NCI-H526 (cell line): ENCODE results near the gene HS6ST1.
"Not testable (repeated sequence)": the region's sequence is repeated elsewhere in the genome, so short reads cannot be mapped to it uniquely, and the experiment has no call there.

Experiments used
- DNase-seq, 2 experiments: peaks; one replicate each; lab custom pipeline; 2025; lab: John Stamatoyannopoulos, UW

The HS6ST1 gene

GRCh38 chr2:128321784-128322714 lies 3.4 kb upstream of the HS6ST1 start:
- DNase-seq, result peak; percentile 39 to 86

GRCh38 chr2:128320906-128321771 lies 2.5 kb upstream of the HS6ST1 start:
- no peak for DNase-seq

DNA sequence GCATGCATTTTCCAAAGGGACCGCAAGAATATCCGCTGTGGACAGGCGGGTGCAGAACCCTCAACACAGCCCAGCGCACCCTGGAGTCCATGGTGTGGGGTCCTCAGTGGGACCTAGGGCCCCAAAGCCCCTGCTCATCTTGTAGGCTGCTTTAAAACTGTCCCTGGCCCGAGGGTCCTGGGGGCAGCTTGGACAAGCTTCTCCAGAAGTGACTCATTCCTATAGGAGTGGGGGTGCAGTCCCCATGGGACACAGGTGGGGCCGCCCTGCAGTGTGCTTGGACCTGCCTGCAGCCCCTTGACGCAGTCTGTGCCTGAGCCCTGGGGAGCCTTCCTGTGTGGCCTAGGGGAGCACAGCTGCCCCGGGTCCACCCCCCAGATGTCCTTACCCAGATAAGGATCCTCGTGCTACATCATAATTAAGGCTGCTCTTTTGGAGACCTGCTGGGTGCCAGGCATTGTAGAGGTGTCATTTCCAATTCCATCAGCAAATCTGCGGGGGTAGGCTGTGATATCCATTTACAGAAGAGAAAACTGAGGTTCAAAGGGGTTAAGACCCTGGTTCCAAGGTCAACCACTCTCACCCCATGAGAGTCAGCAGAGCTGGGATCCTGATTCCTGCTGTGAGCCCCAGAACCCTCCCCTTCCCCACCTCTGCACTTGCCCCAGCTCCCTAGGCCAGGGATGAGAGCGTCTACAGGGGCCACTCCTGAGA lies 1.7 kb upstream of the HS6ST1 start:
- DNase-seq, result no peak

GRCh38 chr2:128319631-128320191 lies 1.0 kb upstream of the HS6ST1 start:
- no peak for DNase-seq

- DNase-seq, result peak in 1 of 2 experiments; percentile 40
Measured at GRCh38 chr2:128318245-128318644, 423 bp downstream of the HS6ST1 start.

DNA sequence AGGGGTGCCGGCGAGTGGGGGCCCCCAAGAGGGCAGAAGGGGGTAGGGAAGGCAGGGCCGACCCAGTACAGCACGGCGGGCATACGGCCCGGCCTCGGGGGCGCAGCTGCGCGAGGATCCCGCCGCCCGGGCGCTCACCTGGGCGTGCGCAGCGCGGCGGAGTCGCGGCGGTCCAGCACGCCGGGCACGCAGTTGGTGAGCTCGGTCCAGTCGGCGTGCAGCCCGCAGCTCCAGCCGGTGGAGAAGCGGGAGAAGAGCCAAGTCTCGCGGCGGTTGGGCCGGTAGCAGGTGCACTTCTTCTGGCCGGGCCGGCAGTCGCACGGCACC lies 806 bp downstream of the HS6ST1 start:
- not testable (repeated sequence) for DNase-seq

DNA sequence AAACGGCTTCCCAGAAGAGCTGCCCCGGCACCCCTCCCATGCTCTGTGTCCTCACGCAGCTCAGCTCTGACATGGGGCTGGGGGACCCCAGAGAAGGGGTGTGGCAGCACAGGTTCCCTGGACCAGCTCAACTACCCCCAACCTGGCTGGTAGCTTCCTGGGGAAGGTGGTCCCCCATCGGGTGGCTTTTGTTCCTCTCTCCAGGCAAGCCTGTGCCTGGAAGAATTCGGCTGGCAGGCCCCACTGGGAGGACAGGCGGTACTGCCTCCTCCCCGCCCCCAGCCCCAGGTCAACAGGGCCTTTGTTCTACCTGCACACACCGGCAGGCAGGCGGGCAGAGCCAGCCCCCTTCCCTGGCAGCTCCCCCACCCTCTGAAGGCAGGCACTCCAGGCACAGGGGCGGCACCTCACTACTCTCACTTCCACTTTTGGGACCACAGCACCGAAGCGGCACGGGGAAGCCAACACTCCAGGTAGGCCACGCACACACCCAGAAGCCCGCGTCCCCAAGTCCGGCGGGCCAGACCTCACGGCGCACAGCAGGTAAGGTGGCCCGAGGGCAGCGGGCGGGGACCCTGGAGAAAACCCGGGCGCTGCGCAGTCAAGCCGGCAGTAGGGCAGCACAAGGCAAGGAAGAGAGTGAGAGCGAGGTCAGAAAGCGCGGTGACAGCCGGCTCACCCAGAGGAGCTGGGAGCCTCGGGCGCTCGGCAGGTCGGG lies 1.3 kb downstream of the HS6ST1 start:
- peak in 1 of 2 experiments; percentile 83 for DNase-seq

GRCh38 chr2:128316777-128317180 lies 1.9 kb downstream of the HS6ST1 start:
- peak in 1 of 2 experiments; percentile 41 for DNase-seq

GRCh38 chr2:128315829-128316776 lies 2.6 kb downstream of the HS6ST1 start:
- no peak for DNase-seq

- peak in 1 of 2 experiments; percentile 32 for DNase-seq
Measured at GRCh38 chr2:128315122-128315828, 3.4 kb downstream of the HS6ST1 start.

- DNase-seq, result no peak
Measured at GRCh38 chr2:128314348-128315121, 4.1 kb downstream of the HS6ST1 start.

- no peak for DNase-seq
Measured at GRCh38 chr2:128313931-128314347, 4.7 kb downstream of the HS6ST1 start.

DNA sequence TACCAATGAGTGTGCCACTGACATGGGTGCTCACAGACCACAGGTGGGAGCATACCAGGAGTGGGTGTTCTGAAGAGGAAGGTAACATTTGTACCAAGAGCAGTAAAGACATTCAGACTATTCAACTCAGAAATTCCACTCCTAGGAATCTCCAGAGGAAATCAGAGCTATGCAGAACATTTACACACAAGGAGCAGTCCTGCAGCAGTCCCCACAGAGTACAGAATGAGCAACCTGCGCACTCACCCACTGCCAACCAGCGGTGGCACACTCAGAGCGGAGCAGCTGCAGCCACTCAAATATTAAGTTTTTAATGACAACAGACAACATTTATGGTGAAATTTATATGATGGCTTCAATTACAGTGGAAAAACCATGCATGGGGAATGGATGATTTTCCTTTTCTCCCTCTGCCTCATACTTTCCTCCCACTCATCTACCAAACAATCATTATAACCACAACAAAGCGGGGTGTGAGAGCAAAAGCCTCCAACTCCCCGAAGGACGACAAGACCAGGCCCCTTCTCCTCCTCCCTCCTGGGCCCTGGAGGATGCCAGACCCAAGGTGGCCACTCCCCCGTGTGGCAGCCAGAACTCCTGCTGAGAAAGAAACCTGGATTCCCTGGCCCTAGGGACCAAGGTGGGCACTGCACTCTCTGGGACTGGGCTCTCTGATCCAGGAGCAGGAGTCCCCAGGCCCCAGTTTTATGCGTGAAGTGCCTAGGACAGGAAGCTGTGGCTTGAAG lies 5.4 kb downstream of the HS6ST1 start:
- peak in 1 of 2 experiments; percentile 37 for DNase-seq

- DNase-seq, result no peak
Measured at GRCh38 chr2:128312411-128312810, 6.3 kb downstream of the HS6ST1 start.

DNA sequence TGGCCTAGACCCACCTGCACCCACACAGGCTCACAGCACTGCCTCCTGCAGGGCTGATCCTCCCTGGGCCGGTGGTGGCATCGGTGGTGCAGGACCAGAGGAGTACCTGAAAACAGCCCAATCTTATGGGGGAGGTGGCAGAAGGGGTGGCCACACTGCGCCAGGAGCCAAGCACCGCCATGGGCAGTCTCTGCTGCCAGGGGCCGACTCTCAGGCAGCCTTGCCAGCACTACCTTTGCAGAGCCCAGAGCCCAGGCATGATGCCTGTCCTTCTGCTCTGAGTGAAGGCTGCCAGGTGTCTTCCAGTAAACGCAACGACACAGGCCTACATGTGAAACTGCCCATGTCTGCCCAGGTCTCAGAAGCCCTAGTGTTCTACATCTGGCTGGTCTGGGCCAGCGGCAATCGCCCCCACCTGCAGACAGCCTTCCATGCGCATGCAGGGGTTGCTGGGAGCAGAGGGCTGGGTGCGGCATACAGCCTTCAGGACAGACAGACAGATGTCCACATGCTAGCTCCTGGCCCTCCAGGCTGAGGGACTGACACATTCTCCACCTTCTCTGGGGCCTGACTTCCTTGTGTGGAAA lies 6.8 kb downstream of the HS6ST1 start:
- no peak for DNase-seq

DNA sequence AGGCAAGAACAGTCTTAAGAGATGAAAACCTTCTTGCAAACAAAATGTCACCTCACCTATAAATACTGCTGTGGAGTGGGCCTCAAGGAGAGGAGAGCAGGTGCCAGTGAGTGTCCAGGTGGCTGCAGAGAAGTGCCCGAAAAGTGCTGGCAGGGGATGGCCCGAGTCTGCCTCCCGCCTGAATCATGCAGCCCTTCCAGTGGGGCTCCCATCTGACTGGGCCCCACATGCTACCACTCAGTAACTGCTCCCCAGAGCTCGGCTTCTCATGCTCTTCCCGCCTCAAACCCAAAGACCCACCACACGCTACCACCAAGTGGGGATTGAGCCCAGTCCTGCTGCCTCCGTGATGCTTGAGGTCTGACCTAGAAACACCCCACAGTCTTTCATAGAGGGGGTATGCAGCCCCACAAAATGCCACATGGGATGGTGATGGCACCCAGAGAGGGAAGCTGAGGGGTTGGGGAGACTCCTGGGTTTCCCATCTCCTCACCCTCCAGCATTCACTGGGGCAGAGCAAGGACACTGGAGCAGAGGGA lies 7.4 kb downstream of the HS6ST1 start:
- no peak for DNase-seq

- no peak for DNase-seq
Measured at GRCh38 chr2:128310761-128311160, 7.9 kb downstream of the HS6ST1 start.
